Muscle layer of duodenum (tissue), 2 donors: ENCODE data around the gene ITM2B.

ENCODE experiments used
- H3K27ac ChIP-seq: one replicate; pipeline ENCODE4 v1.7.0; 2013; ENCODE audit warnings: mild to moderate bottlenecking, low read length
- H3K27me3 ChIP-seq: one replicate; pipeline ENCODE4 v1.7.0; 2013; ENCODE audit warnings: low read depth, mild to moderate bottlenecking, control low read depth, low read length
- H3K36me3 ChIP-seq, 2 donors: one replicate each; pipeline ENCODE4 v1.7.0; 2013; ENCODE audit warnings: low read length in 2 of 2, control low read depth in 1 of 2, mild to moderate bottlenecking in 1 of 2; ENCODE audit not compliant: insufficient read depth in 2 of 2, control insufficient read depth in 1 of 2
- H3K4me1 ChIP-seq, 2 donors: one replicate each; pipeline ENCODE4 v1.7.0; 2013; ENCODE audit warnings: low read length in 2 of 2, mild to moderate bottlenecking in 2 of 2, control low read depth in 1 of 2, moderate library complexity in 1 of 2; ENCODE audit not compliant: insufficient read depth in 2 of 2, control insufficient read depth in 1 of 2
- H3K4me3 ChIP-seq, 2 donors: one replicate each; pipeline ENCODE4 v1.7.0; 2013; ENCODE audit warnings: low read length in 2 of 2, low read depth in 1 of 2, mild to moderate bottlenecking in 1 of 2
- H3K9me3 ChIP-seq, 2 donors: one replicate each; pipeline ENCODE4 v1.7.0; 2013; ENCODE audit warnings: low read length in 2 of 2, control low read depth in 1 of 2, mild to moderate bottlenecking in 1 of 2; ENCODE audit not compliant: control insufficient read depth in 1 of 2
- donor health status: healthy.

Gene ITM2B

GRCh38 chr13:48233046-48233888 is at the start of gene ITM2B:
ITM2B (plus strand) TSS chr13:48233206; CDS start chr13:48233361, 155 bp downstream.
- Histone ChIP-seq H3K4me1 (peaks cover 22 to 24% of the 10 kb centered on the region in 2 donors), H3K27me3 (no peaks in the 10 kb centered on the region), H3K36me3 (peaks cover 0 to 3% of the 10 kb centered on the region in 2 donors), H3K4me3 (peak within 1 kb of the TSS; percentile 94 to 96), H3K9me3 (no peaks in the 10 kb centered on the region), H3K27ac (peak within 1 kb of the TSS; percentile 99)

GRCh38 chr13:48184260-48184659 is 48.7 kb upstream of the ITM2B start:
- Histone ChIP-seq H3K4me3 (no peak overlapping the region), H3K9me3 (no peaks in the 10 kb centered on the region), H3K4me1 (no peaks in the 10 kb centered on the region), H3K36me3 (no peaks in the 10 kb centered on the region), H3K27me3 (no peaks in the 10 kb centered on the region), H3K27ac (no peak overlapping the region)

- H3K4me3 ChIP-seq = no peak overlapping the region
- no peaks in the 10 kb centered on the region for H3K4me1 ChIP-seq
- no peaks in the 10 kb centered on the region for H3K36me3 ChIP-seq
- H3K9me3 ChIP-seq = no peaks in the 10 kb centered on the region
- no peaks in the 10 kb centered on the region for H3K27me3 ChIP-seq
- H3K27ac ChIP-seq = no peak overlapping the region
Observed at GRCh38 chr13:48185018-48185417, 48.0 kb upstream of the ITM2B start.

GRCh38 chr13:48186722-48187121 is 46.3 kb upstream of the ITM2B start:
- no peaks in the 10 kb centered on the region for H3K27me3 ChIP-seq
- no peak overlapping the region for H3K27ac ChIP-seq
- H3K36me3 ChIP-seq = no peaks in the 10 kb centered on the region
- no peak overlapping the region for H3K4me3 ChIP-seq
- no peaks in the 10 kb centered on the region for H3K4me1 ChIP-seq
- H3K9me3 ChIP-seq = no peaks in the 10 kb centered on the region

- Histone ChIP-seq H3K9me3 (no peaks in the 10 kb centered on the region), H3K36me3 (no peaks in the 10 kb centered on the region), H3K27ac (no peak overlapping the region), H3K4me1 (no peaks in the 10 kb centered on the region), H3K27me3 (no peaks in the 10 kb centered on the region), H3K4me3 (no peak overlapping the region)
Observed at GRCh38 chr13:48188131-48188530, 44.9 kb upstream of the ITM2B start.

GRCh38 chr13:48188601-48189000 is 44.4 kb upstream of the ITM2B start:
- Histone ChIP-seq H3K27me3 (no peaks in the 10 kb centered on the region), H3K4me1 (no peaks in the 10 kb centered on the region), H3K9me3 (no peaks in the 10 kb centered on the region), H3K36me3 (no peaks in the 10 kb centered on the region), H3K4me3 (no peak overlapping the region), H3K27ac (no peak overlapping the region)

- H3K4me1 ChIP-seq = no peaks in the 10 kb centered on the region
- no peaks in the 10 kb centered on the region for H3K27me3 ChIP-seq
- H3K4me3 ChIP-seq = no peak overlapping the region
- H3K36me3 ChIP-seq = no peaks in the 10 kb centered on the region
- no peaks in the 10 kb centered on the region for H3K9me3 ChIP-seq
- no peak overlapping the region for H3K27ac ChIP-seq
Observed at GRCh38 chr13:48189171-48189570, 43.8 kb upstream of the ITM2B start.

- no peak overlapping the region for H3K4me3 ChIP-seq
- no peak overlapping the region for H3K27ac ChIP-seq
- H3K9me3 ChIP-seq = peaks cover 0 to 2% of the 10 kb centered on the region in 2 donors
- H3K27me3 ChIP-seq = no peaks in the 10 kb centered on the region
- no peaks in the 10 kb centered on the region for H3K4me1 ChIP-seq
- no peaks in the 10 kb centered on the region for H3K36me3 ChIP-seq
Observed at GRCh38 chr13:48192411-48192935, 40.5 kb upstream of the ITM2B start.

GRCh38 chr13:48194379-48194754 is 38.6 kb upstream of the ITM2B start:
- Histone ChIP-seq H3K4me1 (no peaks in the 10 kb centered on the region), H3K4me3 (no peak overlapping the region), H3K27me3 (no peaks in the 10 kb centered on the region), H3K36me3 (no peaks in the 10 kb centered on the region), H3K9me3 (peaks cover 0 to 2% of the 10 kb centered on the region in 2 donors), H3K27ac (no peak overlapping the region)

- H3K4me3 ChIP-seq = no peak overlapping the region
- no peaks in the 10 kb centered on the region for H3K27me3 ChIP-seq
- H3K27ac ChIP-seq = no peak overlapping the region
- peaks cover 0 to 2% of the 10 kb centered on the region in 2 donors for H3K9me3 ChIP-seq
- no peaks in the 10 kb centered on the region for H3K36me3 ChIP-seq
- H3K4me1 ChIP-seq = no peaks in the 10 kb centered on the region
Observed at GRCh38 chr13:48199404-48199946, 33.5 kb upstream of the ITM2B start.

GRCh38 chr13:48201044-48201443 is 32.0 kb upstream of the ITM2B start:
- Histone ChIP-seq H3K27ac (no peak overlapping the region), H3K4me1 (no peaks in the 10 kb centered on the region), H3K36me3 (no peaks in the 10 kb centered on the region), H3K4me3 (no peak overlapping the region), H3K27me3 (no peaks in the 10 kb centered on the region), H3K9me3 (peaks cover 0 to 2% of the 10 kb centered on the region in 2 donors)
